Lower leg skin (tissue), 3 donors: ENCODE measurements around the gene ZNF689.

ENCODE experiments used
- CTCF ChIP-seq, 3 donors: fragments of 450-650 bp; IDR thresholded peaks; one replicate each; pipeline ENCODE4 v1.5.1; 2016; ENCODE audit warnings: antibody characterized with exemption in 3 of 3, mild to moderate bottlenecking in 3 of 3, moderate library complexity in 2 of 3
- POLR2A ChIP-seq, 2 donors: fragments of 450-650 bp; IDR thresholded peaks; one replicate each; pipeline ENCODE4 v1.6.1; 2016 to 2017; ENCODE audit warnings: antibody characterized with exemption in 2 of 2, mild to moderate bottlenecking in 1 of 2, moderate library complexity in 1 of 2

GRCh38 chr16:30652005-30652296 is 41.8 kb upstream of the ZNF689 start:
- TF ChIP-seq CTCF (IDR thresholded peaks at IDR 0.05), result no peak
- TF ChIP-seq POLR2A (IDR thresholded peaks at IDR 0.05), result no peak
